Measurements from ENCODE around the gene SORBS2.

Gene SORBS2

GRCh38 chr4:185841451-185841850 is 29.5 kb upstream of the SORBS2 start:
- no peak overlapping the region for H3K27ac ChIP-seq
- TF ChIP-seq CTCF (conservative IDR thresholded peaks at IDR 0.05; ENCODE audit: low read depth, low read length), result no peak
- H3K9ac ChIP-seq, result no peak overlapping the region
- H3K4me2 ChIP-seq, result no peak overlapping the region
- H3K4me1 ChIP-seq (ENCODE audit: low read depth, poor library complexity, severe bottlenecking), result no peaks in the 10 kb centered on the region
- no peak overlapping the region for H3K4me3 ChIP-seq (IDR thresholded peaks at IDR 0.05; ENCODE audit: insufficient read depth, low read depth, low read length)
- no peaks in the 10 kb centered on the region for H4K20me1 ChIP-seq (ENCODE audit: insufficient read depth)
- H3K27me3 ChIP-seq (ENCODE audit: insufficient read depth, low read depth), result no peaks in the 10 kb centered on the region
- no peak overlapping the region for H2AFZ ChIP-seq (ENCODE audit: low read depth)
- H3K36me3 ChIP-seq (ENCODE audit: insufficient read depth), result no peaks in the 10 kb centered on the region
- no peaks in the 10 kb centered on the region for H3K79me2 ChIP-seq (ENCODE audit: insufficient read depth, low read depth)

- H3K79me2 ChIP-seq (ENCODE audit: insufficient read depth, low read depth), result no peaks in the 10 kb centered on the region
- no peak overlapping the region for H3K9ac ChIP-seq
- H3K4me2 ChIP-seq, result no peak overlapping the region
- H2AFZ ChIP-seq (ENCODE audit: low read depth), result no peak overlapping the region
- no peaks in the 10 kb centered on the region for H3K4me1 ChIP-seq (ENCODE audit: low read depth, poor library complexity, severe bottlenecking)
- no peak overlapping the region for H3K4me3 ChIP-seq (IDR thresholded peaks at IDR 0.05; ENCODE audit: insufficient read depth, low read depth, low read length)
- H4K20me1 ChIP-seq (ENCODE audit: insufficient read depth), result no peaks in the 10 kb centered on the region
- no peaks in the 10 kb centered on the region for H3K27me3 ChIP-seq (ENCODE audit: insufficient read depth, low read depth)
- TF ChIP-seq CTCF (conservative IDR thresholded peaks at IDR 0.05; ENCODE audit: low read depth, low read length), result no peak
- H3K27ac ChIP-seq, result no peak overlapping the region
- H3K36me3 ChIP-seq (ENCODE audit: insufficient read depth), result no peaks in the 10 kb centered on the region
These were observed 29.0 kb upstream of the SORBS2 start for GRCh38 chr4:185840953-185841352.

GRCh38 chr4:185840201-185840600 is 28.2 kb upstream of the SORBS2 start:
- no peaks in the 10 kb centered on the region for H3K27me3 ChIP-seq (ENCODE audit: insufficient read depth, low read depth)
- H3K4me1 ChIP-seq (ENCODE audit: low read depth, poor library complexity, severe bottlenecking), result no peaks in the 10 kb centered on the region
- no peaks in the 10 kb centered on the region for H3K79me2 ChIP-seq (ENCODE audit: insufficient read depth, low read depth)
- no peaks in the 10 kb centered on the region for H4K20me1 ChIP-seq (ENCODE audit: insufficient read depth)
- H3K4me2 ChIP-seq, result no peak overlapping the region
- H3K36me3 ChIP-seq (ENCODE audit: insufficient read depth), result no peaks in the 10 kb centered on the region
- no peak for TF ChIP-seq CTCF (conservative IDR thresholded peaks at IDR 0.05; ENCODE audit: low read depth, low read length)
- H3K9ac ChIP-seq, result no peak overlapping the region
- no peak overlapping the region for H2AFZ ChIP-seq (ENCODE audit: low read depth)
- no peak overlapping the region for H3K27ac ChIP-seq
- no peak overlapping the region for H3K4me3 ChIP-seq (IDR thresholded peaks at IDR 0.05; ENCODE audit: insufficient read depth, low read depth, low read length)

GRCh38 chr4:185839770-185840169 is 27.8 kb upstream of the SORBS2 start:
- Histone ChIP-seq H3K36me3 (ENCODE audit: insufficient read depth) (no peaks in the 10 kb centered on the region), H3K4me1 (ENCODE audit: low read depth, poor library complexity, severe bottlenecking) (no peaks in the 10 kb centered on the region), H2AFZ (ENCODE audit: low read depth) (no peak overlapping the region), H3K4me3 (IDR thresholded peaks at IDR 0.05; ENCODE audit: insufficient read depth, low read depth, low read length) (no peak overlapping the region), H4K20me1 (ENCODE audit: insufficient read depth) (no peaks in the 10 kb centered on the region), H3K9ac (no peak overlapping the region), H3K79me2 (ENCODE audit: insufficient read depth, low read depth) (no peaks in the 10 kb centered on the region), H3K4me2 (no peak overlapping the region), H3K27ac (no peak overlapping the region), H3K27me3 (ENCODE audit: insufficient read depth, low read depth) (no peaks in the 10 kb centered on the region)
- TF ChIP-seq CTCF (conservative IDR thresholded peaks at IDR 0.05; ENCODE audit: low read depth, low read length), result no peak

Measured in KMS-11 (cell line).